ENCODE data around the gene TCF7L1. TPM values are rescaled to one million over a fixed set of nuclear protein-coding genes. Genes with fewer than 3 reads are reported as not detected.

Gene TCF7L1
- total and polyA plus RNA-seq, 4 donors, result 12.3 to 21.5 (median 13.8) TPM

GRCh38 chr2:85302121-85302520 lies 168.9 kb downstream of the TCF7L1 start:
- Histone ChIP-seq H3K36me3 (ENCODE audit: control insufficient read depth in 4 of 4, insufficient read depth in 4 of 4, low read length in 4 of 4) (peaks cover 0 to 28% (median 16%) of the 10 kb centered on the region in 4 donors), H3K27ac (ENCODE audit: low read depth in 1 of 2, low read length in 1 of 2) (no peak overlapping the region), H3K4me3 (no peak overlapping the region), H3K4me1 (ENCODE audit: control insufficient read depth in 5 of 5, insufficient read depth in 5 of 5, low read length in 5 of 5) (no peaks in the 10 kb centered on the region), H3K9me3 (ENCODE audit: control insufficient read depth in 4 of 4, insufficient read depth in 3 of 4, low read length in 3 of 4) (no peaks in the 10 kb centered on the region), H3K27me3 (ENCODE audit: control insufficient read depth in 3 of 3, insufficient read depth in 3 of 3, low read length in 2 of 3) (no peaks in the 10 kb centered on the region), H3K9ac (ENCODE audit: insufficient read depth in 1 of 2, low read length in 2 of 2) (no peak overlapping the region)
- DNase-seq, result no peak
- 88 to 91% methylated on average over 6 of the region's 6 CpGs for WGBS, 2 donors
- TF ChIP-seq CTCF (IDR thresholded peaks at IDR 0.05; ENCODE audit: control extremely low read depth, extremely low read depth), result no peak
- ATAC-seq (ENCODE audit: insufficient read depth, low FRiP score), result no peak

- H3K36me3 ChIP-seq (ENCODE audit: control insufficient read depth in 4 of 4, insufficient read depth in 4 of 4, low read length in 4 of 4), result peaks cover 0 to 35% (median 21%) of the 10 kb centered on the region in 4 donors
- peaks cover 0 to 3% (median 0%) of the 10 kb centered on the region in 5 donors for H3K4me1 ChIP-seq (ENCODE audit: control insufficient read depth in 5 of 5, insufficient read depth in 5 of 5, low read length in 5 of 5)
- ATAC-seq (ENCODE audit: insufficient read depth, low FRiP score), result no peak
- no peaks in the 10 kb centered on the region for H3K9me3 ChIP-seq (ENCODE audit: control insufficient read depth in 4 of 4, insufficient read depth in 3 of 4, low read length in 3 of 4)
- DNase-seq, result no peak
- H3K9ac ChIP-seq (ENCODE audit: insufficient read depth in 1 of 2, low read length in 2 of 2), result no peak overlapping the region
- H3K4me3 ChIP-seq, result no peak overlapping the region
- H3K27ac ChIP-seq (ENCODE audit: low read depth in 1 of 2, low read length in 1 of 2), result no peak overlapping the region
- H3K27me3 ChIP-seq (ENCODE audit: control insufficient read depth in 3 of 3, insufficient read depth in 3 of 3, low read length in 2 of 3), result no peaks in the 10 kb centered on the region
- TF ChIP-seq CTCF (IDR thresholded peaks at IDR 0.05; ENCODE audit: control extremely low read depth, extremely low read depth), result no peak
- 90 to 91% methylated on average over 28 of the region's 28 CpGs for WGBS, 2 donors
Measured at GRCh38 chr2:85303780-85304531, 170.8 kb downstream of the TCF7L1 start.

- H3K27ac ChIP-seq (ENCODE audit: low read depth in 1 of 2, low read length in 1 of 2), result no peak overlapping the region
- H3K9ac ChIP-seq (ENCODE audit: insufficient read depth in 1 of 2, low read length in 2 of 2), result no peak overlapping the region
- H3K4me1 ChIP-seq (ENCODE audit: control insufficient read depth in 5 of 5, insufficient read depth in 5 of 5, low read length in 5 of 5), result peaks cover 0 to 7% (median 0%) of the 10 kb centered on the region in 5 donors
- ATAC-seq (ENCODE audit: insufficient read depth, low FRiP score) (no peak), DNase-seq (no peak)
- no peak for TF ChIP-seq CTCF (IDR thresholded peaks at IDR 0.05; ENCODE audit: control extremely low read depth, extremely low read depth)
- no peak overlapping the region for H3K4me3 ChIP-seq
- H3K36me3 ChIP-seq (ENCODE audit: control insufficient read depth in 4 of 4, insufficient read depth in 4 of 4, low read length in 4 of 4), result peaks cover 0 to 33% (median 22%) of the 10 kb centered on the region in 4 donors
- no peaks in the 10 kb centered on the region for H3K27me3 ChIP-seq (ENCODE audit: control insufficient read depth in 3 of 3, insufficient read depth in 3 of 3, low read length in 2 of 3)
- 82 to 89% methylated on average over 9 of the region's 9 CpGs for WGBS, 2 donors
- no peaks in the 10 kb centered on the region for H3K9me3 ChIP-seq (ENCODE audit: control insufficient read depth in 4 of 4, insufficient read depth in 3 of 4, low read length in 3 of 4)
Measured at GRCh38 chr2:85307527-85307897, 174.3 kb downstream of the TCF7L1 start.
